HCT116 (cell line): Measurements from ENCODE around the gene FAXC. TPM values are rescaled to one million over a fixed set of nuclear protein-coding genes. Genes with fewer than 3 reads are reported as not detected.

Experiments
- ATAC-seq: fragments of 200-7000 bp; cut with Tn5 transposase; 2 replicates; pipeline ENCODE4 v1.9.1; 2020; ENCODE audit warnings: mild to moderate bottlenecking, moderate library complexity
- BruUV-seq: library from RNA; stranded (reverse); fragments of 400-500 nt; replicated peaks from 2 replicates; lab custom pipeline; 2021; lab: Mats Ljungman, UMichigan
- CTCF ChIA-PET: fragments of 300-600 bp; sonication (Branson Sonifier 250); formaldehyde crosslinking; loops from one replicate; lab custom pipeline; 2021; ENCODE audit warnings: antibody characterized with exemption; lab: Charles Lee
- POLR2A ChIA-PET: fragments of 300-600, 350-600 bp; sonication (Branson Sonifier 250); formaldehyde crosslinking; loops from one replicate; lab custom pipeline; 2021; ENCODE audit warnings: antibody characterized with exemption; lab: Charles Lee
- RAD21 ChIA-PET, 2 experiments: fragments of 300-600 bp; sonication (Branson Sonifier 250); formaldehyde crosslinking; loops; one replicate each; lab custom pipeline; 2023; ENCODE audit warnings: low total read pairs in 2 of 2; ENCODE audit not compliant: uncharacterized antibody in 2 of 2, unreplicated experiment in 2 of 2, low non-redundant PET in 1 of 2; lab: Charles Lee
- DNase-seq: peaks from one replicate; pipeline ENCODE4 v3.0.0-alpha.2; 2010; ENCODE audit warnings: low read depth, low spot score
- H2AFZ ChIP-seq: fragments of 200-600 bp; shearing (Covaris generic), sonication (generic); 2 replicates; pipeline ENCODE4 v1.6.1; 2017; ENCODE audit warnings: low read depth, mixed run types, mixed read lengths, antibody characterized with exemption, low read length; ENCODE audit not compliant: poor library complexity, severe bottlenecking
- H3K27ac ChIP-seq: 2 replicates; pipeline ENCODE4 v1.5.1; 2012; ENCODE audit warnings: low read depth, low read length
- H3K27me3 ChIP-seq: fragments of 200-600 bp; sonication (generic); 2 replicates; pipeline ENCODE4 v1.6.1; 2016; ENCODE audit warnings: mixed run types, low read length, mixed read lengths; ENCODE audit not compliant: insufficient read depth
- H3K36me3 ChIP-seq, 2 experiments: fragments of 200-500 bp in 1 of 2; fragments of 200-600 bp in 1 of 2; sonication (Bioruptor generic) in 1 of 2; sonication (generic) in 1 of 2; 2 replicates each; pipeline versions ENCODE4 v1.5.1 to v1.6.1; 2014 to 2016; ENCODE audit warnings: low read length in 2 of 2, inconsistent platforms in 1 of 2, mixed read lengths in 1 of 2, mixed run types in 1 of 2; ENCODE audit not compliant: insufficient read depth in 2 of 2, control insufficient read depth in 1 of 2
- H3K4me1 ChIP-seq, 2 experiments: fragments of 200-600 bp in 1 of 2; sonication (generic) in 1 of 2; 2 replicates each; pipeline versions ENCODE4 v1.5.1 to v1.6.1; 2012 to 2017; ENCODE audit warnings: low read length in 2 of 2, inconsistent platforms in 1 of 2, mild to moderate bottlenecking in 1 of 2, mixed read lengths in 1 of 2, mixed run types in 1 of 2, moderate library complexity in 1 of 2; ENCODE audit not compliant: insufficient read depth in 2 of 2, control insufficient read depth in 1 of 2
- H3K4me2 ChIP-seq: fragments of 200-600 bp; sonication (generic); 2 replicates; pipeline ENCODE4 v1.6.1; 2017; ENCODE audit warnings: mixed run types, low read length, mixed read lengths
- H3K4me3 ChIP-seq, 2 experiments: fragments of 200-600 bp in 1 of 2; sonication (generic) in 1 of 2; replicated peaks in 1 of 2; 2 replicates each; pipeline ENCODE4 v1.5.1; 2011 to 2016; ENCODE audit warnings: low read length in 2 of 2, control low read depth in 1 of 2, low read depth in 1 of 2, mild to moderate bottlenecking in 1 of 2, mixed read lengths in 1 of 2, mixed run types in 1 of 2
- H3K79me2 ChIP-seq: fragments of 200-600 bp; sonication (generic); 2 replicates; pipeline ENCODE4 v1.6.1; 2017; ENCODE audit warnings: mild to moderate bottlenecking, mixed run types, low read length, moderate library complexity, mixed read lengths; ENCODE audit not compliant: insufficient read depth
- H3K9ac ChIP-seq: fragments of 200-600 bp; sonication (generic); 2 replicates; pipeline ENCODE4 v1.6.1; 2016; ENCODE audit warnings: low read length, mixed read lengths
- H3K9me2 ChIP-seq: fragments of 200-600 bp; sonication (generic), shearing (Covaris generic); 2 replicates; pipeline ENCODE4 v1.6.1; 2017; ENCODE audit warnings: mixed run types, mild to moderate bottlenecking, moderate library complexity; ENCODE audit not compliant: insufficient read depth
- H3K9me3 ChIP-seq, 2 experiments: fragments of 200-500 bp in 1 of 2; fragments of 200-600 bp in 1 of 2; sonication (Bioruptor generic) in 1 of 2; sonication (generic) in 1 of 2; 2 replicates each; pipeline ENCODE4 v1.6.1; 2014 to 2017; ENCODE audit warnings: low read length in 2 of 2, mixed read lengths in 2 of 2, inconsistent platforms in 1 of 2, low read depth in 1 of 2, mild to moderate bottlenecking in 1 of 2, mixed run types in 1 of 2, moderate library complexity in 1 of 2; ENCODE audit not compliant: control insufficient read depth in 1 of 2, insufficient read depth in 1 of 2
- H4K20me1 ChIP-seq: fragments of 200-600 bp; sonication (generic), shearing (Covaris generic); 2 replicates; pipeline ENCODE4 v1.6.1; 2017; ENCODE audit warnings: mixed run types, mild to moderate bottlenecking, moderate library complexity; ENCODE audit not compliant: insufficient read depth
- CTCF ChIP-seq, 3 experiments: fragments of 200-600 bp in 1 of 3; sonication (generic) in 1 of 3; IDR thresholded peaks in 2 of 3; conservative IDR thresholded peaks in 1 of 3; 2 replicates each; pipeline ENCODE4 v1.5.1; 2012 to 2017; ENCODE audit warnings: low read depth in 2 of 3, low read length in 2 of 3, antibody characterized with exemption in 1 of 3, borderline replicate concordance in 1 of 3, control low read depth in 1 of 3, mild to moderate bottlenecking in 1 of 3, mixed read lengths in 1 of 3, mixed run types in 1 of 3, moderate library complexity in 1 of 3; ENCODE audit not compliant: insufficient read depth in 1 of 3
- ELF1 ChIP-seq: IDR thresholded peaks from 2 replicates; pipeline ENCODE4 v1.6.1; 2012; ENCODE audit warnings: low read depth, borderline replicate concordance
- EZH2phosphoT487 ChIP-seq: fragments of 200-600 bp; IDR thresholded peaks from 2 replicates; pipeline ENCODE4 v1.6.1; 2018; ENCODE audit warnings: antibody characterized with exemption, borderline replicate concordance
- FOSL1 ChIP-seq: IDR thresholded peaks from 2 replicates; pipeline ENCODE4 v1.6.1; 2012; ENCODE audit warnings: low read depth
- RAD21 ChIP-seq: IDR thresholded peaks from 2 replicates; pipeline ENCODE4 v1.6.1; 2012; ENCODE audit warnings: low read depth, mild to moderate bottlenecking
- SIN3A ChIP-seq: IDR thresholded peaks from 2 replicates; pipeline ENCODE4 v1.6.1; 2012; ENCODE audit warnings: low read depth
- ZNF274 ChIP-seq: fragments of 200-500 bp; sonication (Bioruptor generic); IDR thresholded peaks from 2 replicates; pipeline ENCODE4 v1.6.1; 2014; ENCODE audit warnings: mild to moderate bottlenecking, low read depth, low read length, inconsistent platforms
- intact Hi-C: fragments of 100-400 bp; cut with micrococcal nuclease; formaldehyde crosslinking; loops from 2 replicates; pipeline ENCODE4 v1.10.0; 2022
- total RNA-seq: library from RNA; stranded (reverse); gene quantifications from one replicate; pipeline ENCODE4 v1.2.1, GENCODE V29; 2021; ENCODE audit not compliant: unreplicated experiment

Gene FAXC
- total RNA-seq, 1 experiment from 2014 or later, result 4.7 TPM

- TF ChIP-seq SIN3A (no peak), EZH2phosphoT487 (no peak), ELF1 (no peak), FOSL1 (no peak), RAD21 (peak; percentile 79), CTCF (IDR thresholded peaks at IDR 0.05 in 2 of 3, conservative IDR thresholded peaks at IDR 0.05 in 1 of 3; ENCODE audit: borderline replicate concordance in 1 of 3, insufficient read depth in 1 of 3, low read depth in 2 of 3, low read length in 2 of 3) (peak; percentile 63 to 77 (median 74); a peak in 5 of 6 replicates), ZNF274 (no peak)
- TF ChIP-seq, all 23 proteins: peak for 2
- BruUV-seq, result no TSS peak
- ChIA-PET RAD21 (interaction anchor here in 1 of 2 experiments (0.6 kb wide), 1 partner anchor 90 kb away, joined by 3 read pairs; the partner anchor contains the start of gene PNISR), CTCF (interaction anchor here (0.6 to 1.2 kb wide), 19 partner anchors 9 to 488 kb away, joined by 3 to 14 read pairs (median 3); partner anchors contain the start of genes FAXC and PNISR), POLR2A (no interaction called here)
- Histone ChIP-seq H3K9me2 (no peaks in the 10 kb centered on the region), H3K27me3 (no peaks in the 10 kb centered on the region), H3K4me3 (no peak overlapping the region), H3K4me2 (no peak overlapping the region), H4K20me1 (no peaks in the 10 kb centered on the region), H3K9ac (no peak overlapping the region), H3K4me1 (no peaks in the 10 kb centered on the region), H3K36me3 (no peaks in the 10 kb centered on the region), H2AFZ (no peak overlapping the region), H3K79me2 (no peaks in the 10 kb centered on the region), H3K27ac (no peak overlapping the region), H3K9me3 (no peaks in the 10 kb centered on the region)
- ATAC-seq, result peak; percentile 87
- DNase-seq, result peak; percentile 57
- intact Hi-C loops, result loop anchor here (1.0 to 10.0 kb wide), 5 partner anchors 58 to 488 kb away; partner anchors contain the start of gene PNISR
Observed at GRCh38 chr6:99334526-99335127, 14.8 kb downstream of the FAXC start.
